GM23248 (cell line): ENCODE data around the gene TRAFD1. TPM values are rescaled to one million over a fixed set of nuclear protein-coding genes. Genes with fewer than 3 reads are reported as not detected.
"Not testable (repeated sequence)": the region's sequence is repeated elsewhere in the genome, so short reads cannot be mapped to it uniquely, and the experiment has no call there.

Source experiments
- DNase-seq: peaks from one replicate; pipeline ENCODE4 v3.0.0-alpha.2; 2015
- H2AFZ ChIP-seq: fragments of 200-600 bp; sonication (generic); 2 replicates; pipeline ENCODE4 v1.6.1; 2016; ENCODE audit warnings: antibody characterized with exemption
- H3F3A ChIP-seq: fragments of 200-600 bp; sonication (generic); 2 replicates; pipeline ENCODE4 v1.6.1; 2016; ENCODE audit warnings: mild to moderate bottlenecking, antibody characterized with exemption, mixed run types; ENCODE audit not compliant: insufficient read depth
- H3K27ac ChIP-seq: fragments of 200-600 bp; sonication (generic); 2 replicates; pipeline ENCODE4 v1.5.1; 2016; ENCODE audit warnings: mild to moderate bottlenecking
- H3K27me3 ChIP-seq: fragments of 200-600 bp; sonication (generic); replicated peaks from 2 replicates; pipeline ENCODE4 v1.6.1; 2016; ENCODE audit warnings: mild to moderate bottlenecking; ENCODE audit not compliant: insufficient read depth
- H3K36me3 ChIP-seq: fragments of 200-600 bp; sonication (generic); 2 replicates; pipeline ENCODE4 v1.6.1; 2016; ENCODE audit warnings: low read depth, mild to moderate bottlenecking
- H3K4me1 ChIP-seq: fragments of 200-600 bp; sonication (generic); 2 replicates; pipeline ENCODE4 v1.6.1; 2016; ENCODE audit warnings: mild to moderate bottlenecking; ENCODE audit not compliant: insufficient read depth
- H3K4me2 ChIP-seq: fragments of 200-600 bp; sonication (generic); one replicate; pipeline ENCODE4 v1.6.1; 2016; ENCODE audit warnings: mild to moderate bottlenecking; ENCODE audit not compliant: unreplicated experiment
- H3K4me3 ChIP-seq: fragments of 200-600 bp; sonication (generic); 2 replicates; pipeline ENCODE4 v1.5.1; 2016; ENCODE audit warnings: mild to moderate bottlenecking
- H3K79me2 ChIP-seq: fragments of 200-600 bp; sonication (generic); 2 replicates; pipeline ENCODE4 v1.6.1; 2016; ENCODE audit warnings: mild to moderate bottlenecking; ENCODE audit not compliant: insufficient read depth
- H3K9ac ChIP-seq: fragments of 200-600 bp; sonication (generic); 2 replicates; pipeline ENCODE4 v1.6.1; 2016; ENCODE audit warnings: mild to moderate bottlenecking
- H3K9me2 ChIP-seq: fragments of 200-600 bp; sonication (generic); 2 replicates; pipeline ENCODE4 v1.6.1; 2016; ENCODE audit warnings: mixed run types, mild to moderate bottlenecking, moderate library complexity; ENCODE audit not compliant: insufficient read depth
- H3K9me3 ChIP-seq: fragments of 200-600 bp; sonication (generic); one replicate; pipeline ENCODE4 v1.6.1; 2017; ENCODE audit warnings: low read depth
- H4K20me1 ChIP-seq: fragments of 200-600 bp; sonication (generic); 2 replicates; pipeline ENCODE4 v1.6.0; 2016; ENCODE audit not compliant: insufficient read depth
- EZH2 ChIP-seq: fragments of 200-600 bp; sonication (generic); IDR thresholded peaks from 2 replicates; pipeline ENCODE4 v1.6.1; 2018; ENCODE audit warnings: antibody characterized with exemption, mild to moderate bottlenecking; ENCODE audit not compliant: insufficient read depth, poor library complexity, severe bottlenecking
- EZH2phosphoT487 ChIP-seq: fragments of 200-600 bp; sonication (generic); IDR thresholded peaks from 2 replicates; pipeline ENCODE4 v1.6.1; 2018; ENCODE audit warnings: antibody characterized with exemption, moderate library complexity, mild to moderate bottlenecking, low read depth; ENCODE audit not compliant: insufficient read depth
- WGBS, 2 experiments: methylation state at CpG; one replicate each; pipeline ENCODE4 v1.1.6; 2015 to 2017; ENCODE audit warnings: low lambda C conversion rate in 2 of 2, low coverage in 1 of 2; ENCODE audit errors: missing lambda C conversion rate in 2 of 2; 5-methylcytosine and 5-hydroxymethylcytosine counted together
- in situ Hi-C: fragments of 300-500 bp; cut with MboI; formaldehyde crosslinking; loops from 2 replicates; pipeline ENCODE4 v1.15.0; 2020
- polyA plus RNA-seq: library from polyadenylated mRNA; unstranded; fragments of >200 nt; fragmentation: Nextera tagmentation; extraction: Ambion mirVana; gene quantifications from 2 replicates; pipeline ENCODE4 v1.2.1, GENCODE V29; 2016
- total RNA-seq: library from RNA; depleted of rRNA; stranded (reverse); fragments of >200 nt; shearing (Covaris generic); gene quantifications from 2 replicates; pipeline ENCODE4 v1.2.3, GENCODE V29; 2014

Gene TRAFD1
- total and polyA plus RNA-seq, 2 experiments from 2014 or later = 31.7 to 34.2 TPM

DNA sequence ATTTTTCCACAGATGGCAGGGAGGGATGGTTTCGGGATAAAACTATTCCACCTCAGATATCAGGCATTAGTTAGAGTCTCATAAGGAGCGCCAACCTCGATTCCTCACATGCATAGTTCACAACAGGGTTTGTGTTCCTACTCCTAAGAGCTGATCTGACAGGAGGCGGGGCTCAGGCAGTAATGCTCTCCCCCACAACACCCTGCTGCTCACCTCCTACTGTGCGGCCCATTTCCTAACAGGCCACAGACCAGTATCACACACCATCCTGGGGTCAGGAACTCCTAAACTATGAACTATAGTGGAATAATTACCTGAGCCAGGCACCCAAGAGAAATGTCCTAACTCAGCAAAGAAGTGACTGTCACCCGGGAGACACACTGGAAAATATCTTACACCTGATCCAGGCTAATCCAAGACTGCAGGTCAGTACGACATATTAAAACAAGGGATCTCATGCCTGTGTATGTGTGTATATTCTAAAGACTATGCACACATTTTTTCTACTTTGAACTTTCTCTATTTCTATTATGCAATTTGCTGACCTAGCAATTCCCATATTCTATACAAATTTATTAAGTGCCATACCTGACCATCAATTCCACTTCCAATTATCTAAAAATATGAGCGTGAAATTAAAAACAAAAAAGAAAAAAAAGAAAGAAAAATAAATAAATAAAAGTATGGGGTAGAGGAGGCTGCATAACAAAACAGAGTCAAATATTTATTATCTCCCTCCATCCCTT lies 21.4 kb upstream of the TRAFD1 start:
- peaks cover 5% of the 10 kb centered on the region; the same call in 1 of the 2 replicates for H4K20me1 ChIP-seq
- H3K9ac ChIP-seq = no peak overlapping the region
- H3K9me3 ChIP-seq = no peaks in the 10 kb centered on the region
- no peak overlapping the region for H3K4me3 ChIP-seq
- no peak overlapping the region for H3K27ac ChIP-seq
- in situ Hi-C loops = no loop called here
- no peak overlapping the region for H3K4me2 ChIP-seq
- peaks cover 11% of the 10 kb centered on the region; the same call in 1 of the 2 replicates for H3F3A ChIP-seq
- H3K4me1 ChIP-seq = peaks cover 18% of the 10 kb centered on the region
- TF ChIP-seq EZH2 = no peak
- TF ChIP-seq EZH2phosphoT487 = no peak
- H3K9me2 ChIP-seq = no peaks in the 10 kb centered on the region
- H2AFZ ChIP-seq = no peak overlapping the region
- peaks cover 100% of the 10 kb centered on the region for H3K79me2 ChIP-seq
- 96 to 97% methylated on average over 8 of the region's 8 CpGs for WGBS, 2 experiments
- H3K36me3 ChIP-seq = peaks cover 7% of the 10 kb centered on the region
- DNase-seq = no peak
- no peaks in the 10 kb centered on the region for H3K27me3 ChIP-seq

- no peak overlapping the region for H2AFZ ChIP-seq
- peaks cover 11% of the 10 kb centered on the region; the same call in 1 of the 2 replicates for H3F3A ChIP-seq
- no peak overlapping the region for H3K9ac ChIP-seq
- peaks cover 81% of the 10 kb centered on the region for H3K79me2 ChIP-seq
- peak overlapping the region; percentile 21 for H3K4me2 ChIP-seq
- H3K4me1 ChIP-seq = peaks cover 21% of the 10 kb centered on the region
- TF ChIP-seq EZH2 (no peak), EZH2phosphoT487 (no peak)
- no peak overlapping the region for H3K4me3 ChIP-seq
- no peaks in the 10 kb centered on the region for H3K27me3 ChIP-seq
- WGBS, 2 experiments = 91 to 96% methylated on average over 3 of the region's 3 CpGs
- no peaks in the 10 kb centered on the region for H3K9me2 ChIP-seq
- in situ Hi-C loops = no loop called here
- H3K36me3 ChIP-seq = peaks cover 5% of the 10 kb centered on the region
- no peaks in the 10 kb centered on the region for H3K9me3 ChIP-seq
- H3K27ac ChIP-seq = no peak overlapping the region
- no peak for DNase-seq
- H4K20me1 ChIP-seq = peaks cover 3% of the 10 kb centered on the region; the same call in 1 of the 2 replicates
Measured at GRCh38 chr12:112105891-112106290, 19.5 kb upstream of the TRAFD1 start.

DNA sequence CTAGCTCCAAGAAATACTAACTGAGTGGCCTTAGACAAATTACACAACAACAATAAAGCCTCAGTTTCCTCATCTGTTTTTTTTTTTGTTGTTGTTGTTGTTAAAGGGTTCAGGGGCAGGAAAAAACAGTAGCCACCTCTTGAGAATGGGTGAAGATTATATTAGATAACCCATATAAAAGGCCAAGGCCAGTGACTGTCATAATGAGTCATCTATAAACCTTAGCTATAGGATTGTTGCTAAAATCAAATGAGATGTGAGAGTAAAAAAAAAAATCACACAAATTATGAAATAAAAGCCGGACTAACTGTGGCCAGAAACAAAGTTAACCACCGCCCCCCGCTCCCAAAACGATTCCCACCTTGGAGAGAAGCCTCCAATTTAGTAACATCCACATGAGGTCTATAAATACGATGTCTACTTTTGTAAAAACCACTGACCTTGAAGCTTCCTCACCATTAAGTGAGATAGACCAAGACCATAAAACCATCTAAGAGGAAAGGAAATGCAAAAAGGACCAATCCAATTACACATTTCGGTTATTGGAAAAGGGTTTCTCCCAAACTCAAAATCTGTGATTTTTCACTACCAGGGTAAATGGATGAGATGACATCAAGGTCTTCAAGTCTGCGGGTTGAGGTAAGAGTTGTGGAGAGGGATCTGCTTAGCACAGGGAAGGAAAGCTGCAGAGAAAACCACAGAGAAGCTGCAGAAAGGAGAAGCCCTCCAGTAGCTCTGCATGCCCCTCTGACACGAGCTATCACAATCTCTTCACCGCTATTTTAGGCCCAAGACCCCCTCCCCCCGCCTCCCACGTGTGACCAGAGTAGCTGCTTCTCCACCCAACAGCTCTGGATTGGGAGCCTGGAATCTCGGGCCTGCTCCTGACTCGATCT lies 17.8 kb upstream of the TRAFD1 start:
- in situ Hi-C loops = no loop called here
- H3K9me3 ChIP-seq = no peaks in the 10 kb centered on the region
- peaks cover 64% of the 10 kb centered on the region for H3K79me2 ChIP-seq
- WGBS, 2 experiments = 14 to 18% methylated on average over 12 to 13 of the region's 13 CpGs
- H3F3A ChIP-seq = peaks cover 11% of the 10 kb centered on the region; the same call in 1 of the 2 replicates
- peaks cover 21% of the 10 kb centered on the region for H3K4me1 ChIP-seq
- no peaks in the 10 kb centered on the region for H3K27me3 ChIP-seq
- no peak for TF ChIP-seq EZH2
- no peak for TF ChIP-seq EZH2phosphoT487
- DNase-seq = peak; percentile 54
- peak overlapping the region; percentile 92 for H3K9ac ChIP-seq
- H3K9me2 ChIP-seq = no peaks in the 10 kb centered on the region
- H3K4me3 ChIP-seq = peak overlapping the region; percentile 94
- no peaks in the 10 kb centered on the region; the same call in 1 of the 2 replicates for H4K20me1 ChIP-seq
- peak overlapping the region; percentile 85 for H3K27ac ChIP-seq
- H2AFZ ChIP-seq = peak overlapping the region; percentile 97
- H3K4me2 ChIP-seq = peak overlapping the region; percentile 86
- H3K36me3 ChIP-seq = no peaks in the 10 kb centered on the region

- in situ Hi-C loops = no loop called here
- peaks cover 11% of the 10 kb centered on the region; the same call in 1 of the 2 replicates for H3F3A ChIP-seq
- no peaks in the 10 kb centered on the region; the same call in 1 of the 2 replicates for H4K20me1 ChIP-seq
- peak within 1 kb of the TSS; percentile 85 for H3K27ac ChIP-seq
- no peaks in the 10 kb centered on the region for H3K9me3 ChIP-seq
- TF ChIP-seq EZH2 (no peak), EZH2phosphoT487 (no peak)
- WGBS, 2 experiments = 1% methylated on average over 40 to 63 of the region's 74 CpGs
- no peaks in the 10 kb centered on the region for H3K9me2 ChIP-seq
- peak within 1 kb of the TSS; percentile 86 for H3K4me2 ChIP-seq
- DNase-seq = peak; percentile 95
- peak within 1 kb of the TSS; percentile 92 for H3K9ac ChIP-seq
- H3K27me3 ChIP-seq = no peaks in the 10 kb centered on the region
- H2AFZ ChIP-seq = peak within 1 kb of the TSS; percentile 97
- H3K79me2 ChIP-seq = peaks cover 55% of the 10 kb centered on the region
- H3K4me3 ChIP-seq = peak within 1 kb of the TSS; percentile 94
- peaks cover 21% of the 10 kb centered on the region for H3K4me1 ChIP-seq
- no peaks in the 10 kb centered on the region for H3K36me3 ChIP-seq
Measured at GRCh38 chr12:112108202-112109079, 16.9 kb upstream of the TRAFD1 start, which contains the start of gene NAA25. Gene NAA25, minus strand, starts transcription at chr12:112108783. Its CDS starts 10 bp downstream, at chr12:112108773.

- in situ Hi-C loops = not testable (repeated sequence)
- WGBS, 2 experiments = 93 to 94% methylated on average over 20 of the region's 20 CpGs
Measured at GRCh38 chr12:112110787-112111662, 14.3 kb upstream of the TRAFD1 start.

More at GRCh38 chr12:112110787-112111662, 14.3 kb upstream of the TRAFD1 start:
- peaks cover 30% of the 10 kb centered on the region for H3K79me2 ChIP-seq
- H3K9ac ChIP-seq, DNase-seq, H3K9me3 ChIP-seq, H3K36me3 ChIP-seq, H3K27ac ChIP-seq, H3K27me3 ChIP-seq, H4K20me1 ChIP-seq, H3K9me2 ChIP-seq, H2AFZ ChIP-seq, H3K4me2 ChIP-seq, H3K4me3 ChIP-seq: not testable (repeated sequence)
- peaks cover 11% of the 10 kb centered on the region; the same call in 1 of the 2 replicates for H3F3A ChIP-seq
- H3K4me1 ChIP-seq = peaks cover 20% of the 10 kb centered on the region
